GM20000 (cell line): ENCODE data around the gene ZNF562.
"Not testable (repeated sequence)": the region's sequence is repeated elsewhere in the genome, so short reads cannot be mapped to it uniquely, and the experiment has no call there.

Source experiments
- DNase-seq: peaks from one replicate; pipeline ENCODE4 v3.0.0; 2012; ENCODE audit warnings: low spot score
- CTCF ChIP-seq: IDR thresholded peaks from 2 replicates; pipeline ENCODE4 v1.5.1; 2012; ENCODE audit warnings: mild to moderate bottlenecking, control low read depth; ENCODE audit errors: extremely low read depth, missing control alignments

ZNF562 gene

GRCh38 chr19:9667898-9668297 is 7.0 kb downstream of the ZNF562 start:
- no peak for DNase-seq
- no peak for TF ChIP-seq CTCF

GRCh38 chr19:9658769-9659168 is 16.1 kb downstream of the ZNF562 start:
- TF ChIP-seq CTCF = no peak
- DNase-seq = no peak

GRCh38 chr19:9653066-9653555 is 21.8 kb downstream of the ZNF562 start:
- not testable (repeated sequence) for DNase-seq

GRCh38 chr19:9651464-9651863 is 23.4 kb downstream of the ZNF562 start:
- DNase-seq = not testable (repeated sequence)

- DNase-seq = no peak
- no peak for TF ChIP-seq CTCF
These were observed 24.6 kb downstream of the ZNF562 start for GRCh38 chr19:9650345-9650744.

GRCh38 chr19:9645472-9645871 is 29.4 kb downstream of the ZNF562 start:
- no peak for TF ChIP-seq CTCF
- DNase-seq = no peak

- TF ChIP-seq CTCF = no peak
- no peak for DNase-seq
These were observed 30.4 kb downstream of the ZNF562 start for GRCh38 chr19:9644472-9644871.

GRCh38 chr19:9641810-9642209 is 33.1 kb downstream of the ZNF562 start:
- DNase-seq = no peak
- no peak for TF ChIP-seq CTCF

- TF ChIP-seq CTCF = no peak
- no peak for DNase-seq
These were observed 33.9 kb downstream of the ZNF562 start for GRCh38 chr19:9640956-9641355.
